ENCODE results near the gene EGLN3.

The EGLN3 gene

DNA sequence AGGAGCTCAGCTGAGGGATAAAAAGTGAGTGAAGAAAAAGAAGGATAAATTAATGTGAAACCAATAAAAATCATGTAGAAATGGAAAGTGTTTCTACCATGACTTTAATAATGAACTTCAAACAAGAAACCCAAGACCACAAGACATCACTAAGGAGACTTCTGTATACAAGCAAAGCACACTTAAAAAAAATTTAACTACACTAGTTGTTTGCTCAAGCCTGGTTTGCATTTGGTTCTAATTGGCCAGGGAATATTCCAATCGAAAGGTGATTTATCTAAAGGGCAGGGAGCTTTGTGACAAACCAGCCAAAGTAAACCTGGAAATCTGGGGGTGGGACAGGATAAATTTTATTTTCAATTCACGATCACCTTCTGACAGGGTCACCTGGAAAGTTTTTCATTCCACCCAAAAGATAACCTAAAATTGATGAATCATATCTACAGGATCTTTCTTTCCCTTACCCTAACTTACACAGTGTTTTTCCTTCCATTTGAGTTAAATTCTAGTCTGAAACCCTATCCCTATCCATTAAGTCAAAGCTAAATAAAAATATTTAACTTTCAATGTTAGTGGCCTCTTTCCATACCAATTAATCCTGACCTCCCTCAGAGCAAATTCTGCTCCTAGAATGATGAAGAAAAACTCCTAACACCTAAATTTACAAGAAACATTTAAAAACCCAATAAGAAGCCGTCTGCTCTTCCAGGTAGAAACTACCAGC, 2.6 kb downstream of the EGLN3 start:
- H3K4me3 ChIP-seq (ENCODE audit: low read length) = peak overlapping the region; percentile 94
- TF ChIP-seq, protein P1, sequence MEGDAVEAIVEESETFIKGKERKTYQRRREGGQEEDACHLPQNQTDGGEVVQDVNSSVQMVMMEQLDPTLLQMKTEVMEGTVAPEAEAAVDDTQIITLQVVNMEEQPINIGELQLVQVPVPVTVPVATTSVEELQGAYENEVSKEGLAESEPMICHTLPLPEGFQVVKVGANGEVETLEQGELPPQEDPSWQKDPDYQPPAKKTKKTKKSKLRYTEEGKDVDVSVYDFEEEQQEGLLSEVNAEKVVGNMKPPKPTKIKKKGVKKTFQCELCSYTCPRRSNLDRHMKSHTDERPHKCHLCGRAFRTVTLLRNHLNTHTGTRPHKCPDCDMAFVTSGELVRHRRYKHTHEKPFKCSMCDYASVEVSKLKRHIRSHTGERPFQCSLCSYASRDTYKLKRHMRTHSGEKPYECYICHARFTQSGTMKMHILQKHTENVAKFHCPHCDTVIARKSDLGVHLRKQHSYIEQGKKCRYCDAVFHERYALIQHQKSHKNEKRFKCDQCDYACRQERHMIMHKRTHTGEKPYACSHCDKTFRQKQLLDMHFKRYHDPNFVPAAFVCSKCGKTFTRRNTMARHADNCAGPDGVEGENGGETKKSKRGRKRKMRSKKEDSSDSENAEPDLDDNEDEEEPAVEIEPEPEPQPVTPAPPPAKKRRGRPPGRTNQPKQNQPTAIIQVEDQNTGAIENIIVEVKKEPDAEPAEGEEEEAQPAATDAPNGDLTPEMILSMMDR (IDR thresholded peaks at IDR 0.05; ENCODE audit: insufficient read depth, low read depth, low read length, missing control alignments) = no peak
- DNase-seq (ENCODE audit: low read depth) = no peak

DNA sequence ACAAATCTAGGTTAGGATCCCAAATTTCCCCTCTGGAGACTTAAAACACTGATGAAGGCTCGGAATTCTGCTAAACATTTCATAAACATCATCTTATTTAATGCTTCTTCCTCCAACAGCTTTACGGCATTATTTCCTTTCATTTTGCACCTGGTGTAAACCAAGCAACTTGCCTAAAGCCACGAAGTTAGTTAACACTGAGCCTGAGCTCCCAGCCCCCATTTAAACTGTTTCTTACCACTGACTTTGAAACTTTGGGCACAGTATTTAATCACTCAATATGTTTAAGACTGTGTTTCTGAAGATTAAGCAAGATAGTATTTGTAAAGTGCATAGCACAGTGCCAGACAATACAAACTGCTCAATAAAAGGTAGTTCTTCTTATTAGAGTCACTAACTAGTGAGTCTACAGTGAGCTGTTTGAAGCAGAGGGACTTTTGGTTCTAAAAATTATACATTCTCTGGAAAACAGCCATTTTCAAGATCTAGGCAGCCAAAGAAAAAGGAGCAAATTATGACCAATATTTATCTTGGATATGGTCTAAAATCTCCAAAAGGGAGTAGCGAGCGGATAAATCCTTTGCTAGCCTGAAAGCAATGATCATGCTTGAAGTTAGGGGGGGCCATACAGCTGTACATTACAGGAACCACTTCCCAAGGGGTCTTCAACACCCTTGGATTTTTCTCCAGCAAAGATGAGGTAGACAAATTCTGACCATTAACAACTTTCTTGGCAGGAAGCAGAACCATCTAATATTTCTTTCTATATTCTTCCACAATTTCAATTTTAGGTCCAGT, 4.0 kb downstream of the EGLN3 start:
- DNase-seq (ENCODE audit: low read depth) = no peak
- TF ChIP-seq, protein P1 (IDR thresholded peaks at IDR 0.05; ENCODE audit: insufficient read depth, low read depth, low read length, missing control alignments) = no peak
- H3K4me3 ChIP-seq (ENCODE audit: low read length) = no peak overlapping the region

DNA sequence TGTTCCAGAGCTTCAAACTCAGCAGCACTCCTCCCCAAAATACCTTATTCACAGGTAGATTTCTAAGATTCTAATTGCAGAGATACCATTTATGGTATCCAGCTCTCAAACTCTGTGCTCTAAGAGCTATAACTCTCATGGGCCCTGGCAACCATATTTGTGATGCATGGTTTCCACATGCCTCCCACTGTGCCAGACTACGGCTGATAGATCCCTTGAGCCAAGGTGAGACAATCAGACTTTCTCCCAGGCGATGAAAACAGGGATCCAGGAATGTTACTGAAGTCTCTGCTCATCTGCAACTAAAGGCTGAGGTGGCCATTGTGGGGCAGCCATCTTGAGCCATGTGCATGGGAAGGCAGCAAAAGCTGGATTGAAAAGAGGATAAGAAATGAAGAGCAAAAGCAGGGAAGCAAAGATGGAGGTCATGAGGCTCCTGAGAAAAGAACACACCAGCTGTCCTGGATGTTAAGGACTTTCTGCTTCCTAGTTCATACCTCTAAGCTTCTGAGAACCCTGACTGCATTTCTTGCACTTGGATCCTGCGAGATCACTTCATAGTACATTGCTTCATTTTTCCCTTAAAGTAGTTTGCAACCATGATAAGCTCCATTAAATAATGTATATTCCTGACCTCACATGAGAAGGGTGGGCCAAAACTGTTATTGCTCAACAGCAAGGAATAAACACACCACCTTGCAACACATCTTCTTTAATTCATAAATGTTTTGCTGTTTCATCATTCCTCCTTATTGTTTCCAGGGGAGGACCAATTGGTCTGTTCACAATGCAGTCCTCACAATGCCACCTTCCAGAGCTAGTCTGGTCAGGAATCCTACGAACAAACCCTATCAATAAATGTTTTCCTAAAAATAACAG, 5.4 kb downstream of the EGLN3 start:
- TF ChIP-seq, protein P1 (IDR thresholded peaks at IDR 0.05; ENCODE audit: insufficient read depth, low read depth, low read length, missing control alignments) = no peak

DNA sequence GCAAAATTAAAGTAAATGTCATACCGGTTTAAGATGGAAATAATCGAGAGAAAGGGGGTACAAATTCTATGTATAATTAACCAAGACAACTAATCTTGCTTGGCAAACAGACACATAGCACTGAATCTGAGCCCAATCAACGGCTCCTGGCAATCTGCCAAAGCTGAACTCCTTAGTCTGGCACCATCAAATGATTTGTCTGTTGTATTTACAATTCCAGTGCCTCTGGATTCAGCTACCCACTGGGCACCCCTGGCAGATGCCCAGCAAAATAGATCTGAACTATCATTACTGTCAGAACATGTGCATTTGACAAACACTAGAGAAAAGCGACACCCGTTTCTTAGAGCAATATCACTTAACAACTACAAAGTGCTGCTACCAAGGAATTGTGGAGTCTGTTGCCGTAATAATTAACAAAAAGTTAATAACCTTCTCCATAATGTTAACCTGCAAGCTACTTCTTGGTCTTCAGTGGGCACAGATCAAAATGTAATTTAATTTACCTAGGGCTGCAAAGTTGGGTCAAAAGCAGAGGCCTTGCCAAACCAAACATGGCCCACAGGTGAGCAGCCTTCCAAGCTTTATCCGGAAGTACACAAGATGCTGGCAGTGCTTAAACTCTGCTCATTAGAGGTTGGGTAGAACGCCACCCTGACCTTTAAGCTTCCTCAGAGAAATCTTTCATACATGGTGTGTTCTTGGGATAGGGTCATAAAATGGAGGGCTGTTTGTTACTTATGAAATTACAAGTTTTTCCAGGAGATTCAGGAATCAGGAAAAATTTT, 7.6 kb downstream of the EGLN3 start:
- no peak overlapping the region for H3K4me3 ChIP-seq (ENCODE audit: low read length)
- TF ChIP-seq, protein P1 (IDR thresholded peaks at IDR 0.05; ENCODE audit: insufficient read depth, low read depth, low read length, missing control alignments) = no peak
- no peak for DNase-seq (ENCODE audit: low read depth)

More for the DNA sequence above, 5.4 kb downstream of the EGLN3 start:
- H3K4me3 ChIP-seq (ENCODE audit: low read length) = no peak overlapping the region
- DNase-seq (ENCODE audit: low read depth) = no peak

DNA sequence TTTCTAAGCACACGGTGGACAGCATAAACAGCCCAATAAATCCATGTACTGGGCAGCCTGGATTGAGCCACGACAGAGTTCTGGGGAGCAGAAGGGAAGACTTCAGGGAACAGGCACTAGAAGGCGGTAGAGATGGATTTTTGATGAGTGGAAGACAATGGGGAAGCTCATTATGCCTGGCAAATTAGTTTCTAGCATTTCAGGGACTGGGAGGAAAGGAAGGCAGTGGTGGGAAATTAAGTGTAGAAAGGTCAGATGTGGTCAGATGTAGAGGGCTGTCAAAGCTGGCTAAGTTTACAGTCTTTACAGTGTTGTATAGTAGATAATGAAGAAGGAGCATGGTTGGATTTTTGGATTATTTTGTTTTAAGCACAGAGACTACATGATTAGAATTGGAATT, 9.2 kb downstream of the EGLN3 start:
- TF ChIP-seq, protein P1 (IDR thresholded peaks at IDR 0.05; ENCODE audit: insufficient read depth, low read depth, low read length, missing control alignments) = no peak
- no peak for DNase-seq (ENCODE audit: low read depth)
- H3K4me3 ChIP-seq (ENCODE audit: low read length) = no peak overlapping the region

DNA sequence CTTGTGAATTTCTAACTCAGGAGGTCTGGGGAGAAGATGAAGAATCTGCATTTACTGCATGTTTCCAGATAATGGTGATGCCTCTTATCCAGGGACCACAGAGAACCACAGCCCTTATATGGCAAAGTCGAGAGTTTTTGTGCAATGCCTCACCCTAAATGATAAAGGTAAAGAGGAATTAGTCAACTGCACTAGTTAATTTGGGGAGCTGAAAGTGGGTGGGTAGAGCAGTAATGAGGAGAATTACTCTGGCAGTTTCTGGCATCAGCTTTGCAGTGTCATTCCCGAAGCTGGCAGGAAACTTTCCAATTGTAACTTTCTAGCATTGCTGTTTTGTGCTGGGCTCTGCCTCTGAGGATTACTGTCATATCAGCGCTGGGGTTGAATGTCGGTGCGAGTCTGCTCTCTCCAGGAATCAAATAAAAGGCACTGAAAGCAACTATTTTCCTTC, 10.3 kb downstream of the EGLN3 start:
- TF ChIP-seq, protein P1 (IDR thresholded peaks at IDR 0.05; ENCODE audit: insufficient read depth, low read depth, low read length, missing control alignments) = no peak
- H3K4me3 ChIP-seq (ENCODE audit: low read length) = no peak overlapping the region
- DNase-seq (ENCODE audit: low read depth) = no peak

Measured in epithelial cell of esophagus (primary cell).